ENCODE measurements around the gene MIEF1.
"Not testable (repeated sequence)": the region's sequence is repeated elsewhere in the genome, so short reads cannot be mapped to it uniquely, and the experiment has no call there.

Gene MIEF1

DNA sequence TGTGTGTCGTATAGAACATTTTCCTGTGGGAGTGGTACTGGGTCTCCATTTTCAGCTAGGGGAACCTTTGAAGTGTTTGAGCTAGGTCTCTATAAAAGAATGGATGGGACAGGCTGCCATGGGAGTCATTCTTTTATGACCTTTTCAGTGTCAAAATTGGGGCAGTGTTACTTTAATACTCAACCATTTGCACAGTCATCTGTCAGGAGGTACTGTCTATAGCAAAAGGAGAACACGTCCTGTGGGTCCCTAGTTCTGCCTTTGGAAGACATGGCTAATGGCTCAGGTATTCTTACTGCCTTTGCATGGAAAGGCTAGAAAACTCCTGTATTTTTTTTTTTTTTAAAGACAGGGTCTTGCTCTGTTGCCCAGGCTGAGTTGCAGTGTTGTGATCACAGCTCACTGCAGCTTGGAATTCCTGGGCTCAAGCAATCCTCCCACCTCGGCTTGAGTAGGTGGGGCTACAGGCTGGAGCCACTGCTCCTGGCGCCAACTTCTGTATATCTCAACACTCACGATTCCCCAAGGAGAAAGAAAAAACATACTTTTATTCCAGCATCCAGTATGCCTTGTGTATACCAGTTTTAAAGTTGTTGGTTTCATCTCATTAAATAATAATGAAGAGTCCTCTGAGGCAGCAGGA is 16.2 kb downstream of the MIEF1 start:
- in situ Hi-C loops (cut with HindIII; ENCODE audit: low sequenced_read_pairs): no loop called here
- no peak for DNase-seq (ENCODE audit: low read depth)
- H3K4me3 ChIP-seq (ENCODE audit: low read depth, low read length): no peak overlapping the region
- TF ChIP-seq CTCF (IDR thresholded peaks at IDR 0.05; ENCODE audit: low read depth, low read length, missing control alignments): no peak

DNA sequence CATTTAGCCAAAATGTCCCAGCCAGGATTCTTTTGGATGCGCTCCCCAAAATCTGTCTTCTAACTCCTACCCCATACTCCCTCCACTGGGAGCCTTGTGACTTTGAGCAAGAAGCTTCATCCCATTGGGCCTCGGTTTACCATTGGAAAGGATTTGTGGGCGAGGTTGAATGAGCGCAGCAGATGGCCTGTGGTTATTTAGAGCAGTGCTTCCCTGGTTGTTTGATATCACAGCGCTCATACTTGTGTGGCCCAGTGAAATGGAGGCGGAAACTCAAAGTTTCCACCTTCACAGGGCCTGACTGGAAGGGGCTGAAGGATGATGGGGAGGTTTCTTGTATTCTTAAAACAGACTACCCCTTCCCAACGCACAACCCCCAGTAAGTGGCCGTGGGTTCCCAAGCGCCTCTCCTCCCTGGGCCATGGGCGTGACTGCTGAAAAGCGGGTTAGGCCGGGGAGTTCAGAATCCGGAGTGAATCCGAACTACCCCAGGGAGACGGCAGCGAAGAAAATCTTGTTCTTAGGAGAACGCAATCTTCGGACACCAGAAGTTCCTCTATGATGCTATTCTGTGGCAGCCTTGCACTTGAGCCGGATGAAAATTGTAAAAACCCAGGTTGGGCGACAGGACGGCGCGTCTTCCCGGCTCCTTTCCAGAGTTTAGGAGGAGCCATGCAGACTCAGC is 17.0 kb downstream of the MIEF1 start:
- DNase-seq (ENCODE audit: low read depth): no peak
- H3K4me3 ChIP-seq (ENCODE audit: low read depth, low read length): peak overlapping the region; percentile 99
- TF ChIP-seq CTCF (IDR thresholded peaks at IDR 0.05; ENCODE audit: low read depth, low read length, missing control alignments): no peak
- in situ Hi-C loops (cut with HindIII; ENCODE audit: low sequenced_read_pairs): no loop called here

GRCh38 chr22:39519681-39520225 is 17.7 kb downstream of the MIEF1 start:
- H3K4me3 ChIP-seq (ENCODE audit: low read depth, low read length): peak overlapping the region; percentile 99
- peak; percentile 27 for TF ChIP-seq CTCF (IDR thresholded peaks at IDR 0.05; ENCODE audit: low read depth, low read length, missing control alignments)
- peak; percentile 99 for DNase-seq (ENCODE audit: low read depth)
- in situ Hi-C loops (cut with HindIII; ENCODE audit: low sequenced_read_pairs): no loop called here

DNA sequence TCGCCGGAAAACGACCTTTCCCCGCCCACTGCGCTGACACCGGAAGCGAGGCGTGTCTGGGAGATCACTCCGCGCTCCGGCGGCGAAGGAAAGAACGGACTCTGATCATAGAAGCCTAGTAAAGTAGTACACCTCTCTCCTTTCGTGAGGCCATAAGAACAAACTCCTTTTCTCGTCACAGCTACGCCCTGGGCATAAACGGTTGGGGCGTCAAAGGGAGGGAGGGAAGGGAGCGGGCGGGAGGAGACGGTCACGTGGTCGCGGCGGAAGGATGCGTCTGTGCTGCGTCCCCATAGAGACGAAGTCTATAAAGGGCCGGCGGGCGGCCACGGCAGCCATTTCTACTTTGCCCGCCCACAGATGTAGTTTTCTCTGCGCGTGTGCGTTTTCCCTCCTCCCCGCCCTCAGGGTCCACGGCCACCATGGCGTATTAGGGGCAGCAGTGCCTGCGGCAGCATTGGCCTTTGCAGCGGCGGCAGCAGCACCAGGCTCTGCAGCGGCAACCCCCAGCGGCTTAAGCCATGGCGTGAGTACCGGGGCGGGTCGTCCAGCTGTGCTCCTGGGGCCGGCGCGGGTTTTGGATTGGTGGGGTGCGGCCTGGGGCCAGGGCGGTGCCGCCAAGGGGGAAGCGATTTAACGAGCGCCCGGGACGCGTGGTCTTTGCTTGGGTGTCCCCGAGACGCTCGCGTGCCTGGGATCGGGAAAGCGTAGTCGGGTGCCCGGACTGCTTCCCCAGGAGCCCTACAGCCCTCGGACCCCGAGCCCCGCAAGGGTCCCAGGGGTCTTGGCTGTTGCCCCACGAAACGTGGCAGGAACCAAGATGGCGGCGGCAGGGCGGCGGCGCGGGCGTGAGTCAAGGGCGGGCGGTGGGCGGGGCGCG is 18.4 kb downstream of the MIEF1 start, which contains the start of gene ATF4:
Gene ATF4 (plus strand): TSS at position 337 of the 880 bp plus-strand sequence. CDS start 884 bp downstream, outside the sequence.
- in situ Hi-C loops (cut with HindIII; ENCODE audit: low sequenced_read_pairs): no loop called here
- DNase-seq (ENCODE audit: low read depth): no peak
- peak within 1 kb of the TSS; percentile 99 for H3K4me3 ChIP-seq (ENCODE audit: low read depth, low read length)
- no peak for TF ChIP-seq CTCF (IDR thresholded peaks at IDR 0.05; ENCODE audit: low read depth, low read length, missing control alignments)

GRCh38 chr22:39521106-39521885 is 19.2 kb downstream of the MIEF1 start:
- not testable (repeated sequence) for DNase-seq (ENCODE audit: low read depth)
- H3K4me3 ChIP-seq (ENCODE audit: low read depth, low read length): peak overlapping the region; percentile 99

GRCh38 chr22:39522091-39522490 is 20.0 kb downstream of the MIEF1 start:
- DNase-seq (ENCODE audit: low read depth); in situ Hi-C loops (cut with HindIII; ENCODE audit: low sequenced_read_pairs): not testable (repeated sequence)
- peak overlapping the region; percentile 99 for H3K4me3 ChIP-seq (ENCODE audit: low read depth, low read length)

More at GRCh38 chr22:39521106-39521885, 19.2 kb downstream of the MIEF1 start:
- in situ Hi-C loops (cut with HindIII; ENCODE audit: low sequenced_read_pairs): not testable (repeated sequence)

Data from astrocyte of the cerebellum (primary cell).